ENCODE results near the gene GRM7. TPM values are rescaled to one million over a fixed set of nuclear protein-coding genes. Genes with fewer than 3 reads are reported as not detected.

The GRM7 gene
- total RNA-seq, 1 experiment from 2014 or later, result not detected

- CTCF ChIA-PET, result no interaction called here
Measured at GRCh38 chr3:7577513-7577912, 716.6 kb downstream of the GRM7 start.

DNA sequence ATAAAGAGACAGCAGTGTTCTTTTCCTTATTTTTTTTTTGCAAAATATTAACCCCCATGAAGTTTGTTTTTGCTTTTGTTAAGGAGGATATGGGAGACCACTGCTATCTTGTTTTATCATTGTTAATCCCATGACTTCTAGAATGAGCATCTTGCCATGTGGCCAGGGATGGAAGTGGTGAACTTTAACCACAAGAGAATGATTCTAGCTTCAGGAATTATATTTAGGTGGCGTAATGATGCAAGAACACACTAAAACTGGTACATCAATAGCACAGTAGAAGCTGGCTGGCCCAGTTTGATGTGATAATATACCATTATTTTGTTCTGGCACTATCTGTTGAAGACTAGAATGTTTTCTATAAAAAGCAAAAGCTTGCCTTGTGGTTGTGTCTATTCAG is 720.9 kb downstream of the GRM7 start:
- no peak for ATAC-seq
- BruUV-seq (replicated peaks), result no TSS peak
- Histone ChIP-seq H3K27me3 (ENCODE audit: low read length) (no peaks in the 10 kb centered on the region), H3K9ac (ENCODE audit: low read length) (no peak overlapping the region), H3K36me3 (ENCODE audit: low read depth, low read length) (no peaks in the 10 kb centered on the region), H3K27ac (ENCODE audit: low read length) (no peak overlapping the region), H3K79me2 (ENCODE audit: low read length) (no peaks in the 10 kb centered on the region), H3K4me3 (ENCODE audit: low read length) (no peak overlapping the region), H3K4me2 (ENCODE audit: low read length) (no peak overlapping the region), H3F3A (ENCODE audit: low read length, unreplicated experiment) (no peaks in the 10 kb centered on the region), H2AFZ (ENCODE audit: low read length) (no peak overlapping the region), H4K20me1 (ENCODE audit: low read length) (no peaks in the 10 kb centered on the region), H3K4me1 (ENCODE audit: insufficient read depth, low read length) (no peaks in the 10 kb centered on the region), H3K9me3 (ENCODE audit: low read length) (peaks cover 33% of the 10 kb centered on the region; the same call in 1 of the 2 replicates), H3K9me2 (replicated peaks; ENCODE audit: low read length) (no peaks in the 10 kb centered on the region)
- intact Hi-C loops (cut with micrococcal nuclease), result no loop called here
- POLR2A ChIA-PET (ENCODE audit: unreplicated experiment), result no interaction called here
- CTCF ChIA-PET, result no interaction called here
- TF ChIP-seq EZH2phosphoT487 (IDR thresholded peaks at IDR 0.05; ENCODE audit: borderline replicate concordance, low read length) (no peak), EZH2 (IDR thresholded peaks at IDR 0.05; ENCODE audit: low read length, unreplicated experiment) (no peak)
- TF ChIP-seq, protein P1, sequence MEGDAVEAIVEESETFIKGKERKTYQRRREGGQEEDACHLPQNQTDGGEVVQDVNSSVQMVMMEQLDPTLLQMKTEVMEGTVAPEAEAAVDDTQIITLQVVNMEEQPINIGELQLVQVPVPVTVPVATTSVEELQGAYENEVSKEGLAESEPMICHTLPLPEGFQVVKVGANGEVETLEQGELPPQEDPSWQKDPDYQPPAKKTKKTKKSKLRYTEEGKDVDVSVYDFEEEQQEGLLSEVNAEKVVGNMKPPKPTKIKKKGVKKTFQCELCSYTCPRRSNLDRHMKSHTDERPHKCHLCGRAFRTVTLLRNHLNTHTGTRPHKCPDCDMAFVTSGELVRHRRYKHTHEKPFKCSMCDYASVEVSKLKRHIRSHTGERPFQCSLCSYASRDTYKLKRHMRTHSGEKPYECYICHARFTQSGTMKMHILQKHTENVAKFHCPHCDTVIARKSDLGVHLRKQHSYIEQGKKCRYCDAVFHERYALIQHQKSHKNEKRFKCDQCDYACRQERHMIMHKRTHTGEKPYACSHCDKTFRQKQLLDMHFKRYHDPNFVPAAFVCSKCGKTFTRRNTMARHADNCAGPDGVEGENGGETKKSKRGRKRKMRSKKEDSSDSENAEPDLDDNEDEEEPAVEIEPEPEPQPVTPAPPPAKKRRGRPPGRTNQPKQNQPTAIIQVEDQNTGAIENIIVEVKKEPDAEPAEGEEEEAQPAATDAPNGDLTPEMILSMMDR (conservative IDR thresholded peaks at IDR 0.05; ENCODE audit: low read depth, low read length), result no peak
- no peak for DNase-seq

More at GRCh38 chr3:7577513-7577912, 716.6 kb downstream of the GRM7 start:
- Histone ChIP-seq H3K27me3 (ENCODE audit: low read length) (no peaks in the 10 kb centered on the region), H3K9me3 (ENCODE audit: low read length) (peaks cover 30% of the 10 kb centered on the region; the same call in 1 of the 2 replicates), H3K4me1 (ENCODE audit: insufficient read depth, low read length) (no peaks in the 10 kb centered on the region), H3F3A (ENCODE audit: low read length, unreplicated experiment) (no peaks in the 10 kb centered on the region), H2AFZ (ENCODE audit: low read length) (no peak overlapping the region), H3K4me3 (ENCODE audit: low read length) (no peak overlapping the region), H3K9me2 (replicated peaks; ENCODE audit: low read length) (no peaks in the 10 kb centered on the region), H3K4me2 (ENCODE audit: low read length) (no peak overlapping the region), H3K79me2 (ENCODE audit: low read length) (no peaks in the 10 kb centered on the region), H3K36me3 (ENCODE audit: low read depth, low read length) (no peaks in the 10 kb centered on the region), H3K27ac (ENCODE audit: low read length) (no peak overlapping the region), H4K20me1 (ENCODE audit: low read length) (no peaks in the 10 kb centered on the region), H3K9ac (ENCODE audit: low read length) (no peak overlapping the region)
- intact Hi-C loops (cut with micrococcal nuclease), result no loop called here
- TF ChIP-seq EZH2phosphoT487 (IDR thresholded peaks at IDR 0.05; ENCODE audit: borderline replicate concordance, low read length), result no peak
- DNase-seq (no peak), ATAC-seq (no peak)
- POLR2A ChIA-PET (ENCODE audit: unreplicated experiment), result no interaction called here
- no TSS peak for BruUV-seq (replicated peaks)

DNA sequence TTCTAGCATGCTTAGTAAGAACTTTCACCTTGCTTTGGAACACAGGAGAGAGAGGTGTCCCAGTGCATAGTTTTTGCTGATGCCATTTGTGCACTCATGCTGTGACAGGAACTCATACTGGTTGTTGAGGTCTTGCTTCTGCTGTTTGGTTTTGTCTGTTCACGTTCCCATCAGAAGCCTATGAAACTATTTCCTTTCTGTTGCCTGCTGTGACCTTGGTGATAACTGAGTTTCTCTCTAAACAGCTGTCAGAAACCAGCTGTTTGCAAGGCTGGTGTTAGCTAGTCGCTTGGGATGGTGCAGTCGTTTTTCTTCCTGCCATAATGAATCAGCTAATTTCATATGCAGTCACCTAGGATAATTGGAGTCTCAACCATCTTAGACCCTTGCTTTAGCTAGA is 724.1 kb downstream of the GRM7 start:
- Histone ChIP-seq H3K4me1 (ENCODE audit: insufficient read depth, low read length) (no peaks in the 10 kb centered on the region), H3K4me3 (ENCODE audit: low read length) (no peak overlapping the region), H3K79me2 (ENCODE audit: low read length) (no peaks in the 10 kb centered on the region), H3K36me3 (ENCODE audit: low read depth, low read length) (no peaks in the 10 kb centered on the region), H3K9ac (ENCODE audit: low read length) (no peak overlapping the region), H3K27me3 (ENCODE audit: low read length) (no peaks in the 10 kb centered on the region), H3K9me3 (ENCODE audit: low read length) (peaks cover 38% of the 10 kb centered on the region), H4K20me1 (ENCODE audit: low read length) (no peaks in the 10 kb centered on the region), H3K9me2 (replicated peaks; ENCODE audit: low read length) (no peaks in the 10 kb centered on the region), H3F3A (ENCODE audit: low read length, unreplicated experiment) (no peaks in the 10 kb centered on the region), H2AFZ (ENCODE audit: low read length) (no peak overlapping the region), H3K4me2 (ENCODE audit: low read length) (no peak overlapping the region), H3K27ac (ENCODE audit: low read length) (no peak overlapping the region)
- TF ChIP-seq EZH2phosphoT487 (IDR thresholded peaks at IDR 0.05; ENCODE audit: borderline replicate concordance, low read length), result no peak
- no peak for TF ChIP-seq EZH2 (IDR thresholded peaks at IDR 0.05; ENCODE audit: low read length, unreplicated experiment)
- TF ChIP-seq, protein P1 (conservative IDR thresholded peaks at IDR 0.05; ENCODE audit: low read depth, low read length), result no peak
- BruUV-seq (replicated peaks), result no TSS peak
- ChIA-PET CTCF (no interaction called here), POLR2A (ENCODE audit: unreplicated experiment) (no interaction called here)
- ATAC-seq (no peak), DNase-seq (no peak)
- intact Hi-C loops (cut with micrococcal nuclease), result no loop called here

All from PC-3 (cell line).